ENCODE data around the gene ATRAID.
"Not testable (repeated sequence)": the region's sequence is repeated elsewhere in the genome, so short reads cannot be mapped to it uniquely, and the experiment has no call there.

Gene ATRAID, protein sequence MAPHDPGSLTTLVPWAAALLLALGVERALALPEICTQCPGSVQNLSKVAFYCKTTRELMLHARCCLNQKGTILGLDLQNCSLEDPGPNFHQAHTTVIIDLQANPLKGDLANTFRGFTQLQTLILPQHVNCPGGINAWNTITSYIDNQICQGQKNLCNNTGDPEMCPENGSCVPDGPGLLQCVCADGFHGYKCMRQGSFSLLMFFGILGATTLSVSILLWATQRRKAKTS

GRCh38 chr2:27211943-27212625, at the start of gene ATRAID, which contains the start of gene SLC5A6:
TSS of gene ATRAID (plus strand) at chr2:27212041. CDS start at chr2:27212369, 328 bp downstream.
TSS of gene SLC5A6 (minus strand) at chr2:27212268. CDS start at chr2:27207650, 4,618 bp downstream.
- peak within 1 kb of the TSS; percentile 98 for H3K4me3 Mint-ChIP-seq
- H3K4me1 Mint-ChIP-seq (ENCODE audit: low read depth): peaks cover 38% of the 10 kb centered on the region
- peak within 1 kb of the TSS; percentile 100 for H3K27ac Mint-ChIP-seq
- no peaks in the 10 kb centered on the region for H3K27me3 Mint-ChIP-seq (ENCODE audit: low read depth)
- peaks cover 21% of the 10 kb centered on the region for H3K36me3 Mint-ChIP-seq (ENCODE audit: low read depth)
- no peaks in the 10 kb centered on the region for H3K9me3 Mint-ChIP-seq

- no peaks in the 10 kb centered on the region for H3K4me1 Mint-ChIP-seq (ENCODE audit: low read depth)
- no peak overlapping the region for H3K27ac Mint-ChIP-seq
- no peak overlapping the region for H3K4me3 Mint-ChIP-seq
- H3K9me3 Mint-ChIP-seq: no peaks in the 10 kb centered on the region
- no peaks in the 10 kb centered on the region for H3K27me3 Mint-ChIP-seq (ENCODE audit: low read depth)
- no peaks in the 10 kb centered on the region for H3K36me3 Mint-ChIP-seq (ENCODE audit: low read depth)
Measured at GRCh38 chr2:27162151-27163121, 49.4 kb upstream of the ATRAID start.

- H3K4me1 Mint-ChIP-seq (ENCODE audit: low read depth): peaks cover 1% of the 10 kb centered on the region
- no peak overlapping the region for H3K4me3 Mint-ChIP-seq
- H3K27me3 Mint-ChIP-seq (ENCODE audit: low read depth): peaks cover 5% of the 10 kb centered on the region
- no peaks in the 10 kb centered on the region for H3K9me3 Mint-ChIP-seq
- H3K27ac Mint-ChIP-seq: no peak overlapping the region
- no peaks in the 10 kb centered on the region for H3K36me3 Mint-ChIP-seq (ENCODE audit: low read depth)
Measured at GRCh38 chr2:27164960-27165763, 46.7 kb upstream of the ATRAID start.

- Mint-ChIP-seq H3K4me3 (no peak overlapping the region), H3K27me3 (ENCODE audit: low read depth) (peaks cover 25% of the 10 kb centered on the region), H3K36me3 (ENCODE audit: low read depth) (no peaks in the 10 kb centered on the region), H3K4me1 (ENCODE audit: low read depth) (peaks cover 3% of the 10 kb centered on the region), H3K27ac (no peak overlapping the region), H3K9me3 (no peaks in the 10 kb centered on the region)
Measured at GRCh38 chr2:27170581-27171337, 41.1 kb upstream of the ATRAID start.

GRCh38 chr2:27171351-27171848, 40.4 kb upstream of the ATRAID start:
- H3K4me1 Mint-ChIP-seq (ENCODE audit: low read depth): peaks cover 3% of the 10 kb centered on the region
- no peaks in the 10 kb centered on the region for H3K36me3 Mint-ChIP-seq (ENCODE audit: low read depth)
- H3K27me3 Mint-ChIP-seq (ENCODE audit: low read depth): peaks cover 27% of the 10 kb centered on the region
- H3K4me3 Mint-ChIP-seq: no peak overlapping the region
- H3K27ac Mint-ChIP-seq: no peak overlapping the region
- H3K9me3 Mint-ChIP-seq: no peaks in the 10 kb centered on the region

GRCh38 chr2:27174638-27175037, 37.2 kb upstream of the ATRAID start:
- H3K4me1 Mint-ChIP-seq (ENCODE audit: low read depth): peaks cover 6% of the 10 kb centered on the region
- no peaks in the 10 kb centered on the region for H3K9me3 Mint-ChIP-seq
- no peak overlapping the region for H3K4me3 Mint-ChIP-seq
- no peak overlapping the region for H3K27ac Mint-ChIP-seq
- no peaks in the 10 kb centered on the region for H3K36me3 Mint-ChIP-seq (ENCODE audit: low read depth)
- peaks cover 43% of the 10 kb centered on the region for H3K27me3 Mint-ChIP-seq (ENCODE audit: low read depth)

DNA sequence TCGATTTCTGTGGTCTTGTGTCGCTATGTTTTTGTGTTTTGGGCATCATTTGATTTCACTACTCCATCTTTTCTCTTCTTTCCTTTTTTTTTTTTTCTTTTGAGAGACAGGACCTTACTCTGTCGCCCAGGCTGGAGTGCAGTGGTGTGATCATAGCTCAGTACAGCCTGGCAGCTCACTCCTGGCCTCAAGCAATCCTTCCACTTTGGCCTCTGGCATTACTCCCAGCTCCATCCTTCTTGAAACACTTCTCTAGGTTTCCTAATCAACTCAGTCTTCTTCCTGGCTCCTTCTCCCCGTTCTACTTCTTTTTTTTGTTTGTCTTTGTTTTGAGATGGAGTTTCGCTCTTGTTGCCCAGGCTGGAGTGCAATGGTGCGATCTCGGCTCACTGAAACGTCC, 36.5 kb upstream of the ATRAID start:
- Mint-ChIP-seq H3K36me3 (ENCODE audit: low read depth) (no peaks in the 10 kb centered on the region), H3K27me3 (ENCODE audit: low read depth) (peaks cover 39% of the 10 kb centered on the region), H3K4me1 (ENCODE audit: low read depth) (peaks cover 7% of the 10 kb centered on the region), H3K9me3 (no peaks in the 10 kb centered on the region), H3K27ac (no peak overlapping the region), H3K4me3 (no peak overlapping the region)

GRCh38 chr2:27175781-27176180, 36.1 kb upstream of the ATRAID start:
- not testable (repeated sequence) for H3K4me3 Mint-ChIP-seq; H3K4me1 Mint-ChIP-seq (ENCODE audit: low read depth)
- H3K27me3 Mint-ChIP-seq (ENCODE audit: low read depth): peaks cover 35% of the 10 kb centered on the region

GRCh38 chr2:27177441-27178351, 34.1 kb upstream of the ATRAID start:
- H3K36me3 Mint-ChIP-seq (ENCODE audit: low read depth): no peaks in the 10 kb centered on the region

More at GRCh38 chr2:27175781-27176180, 36.1 kb upstream of the ATRAID start:
- not testable (repeated sequence) for H3K36me3 Mint-ChIP-seq (ENCODE audit: low read depth); H3K27ac Mint-ChIP-seq; H3K9me3 Mint-ChIP-seq

GRCh38 chr2:27178469-27178868, 33.4 kb upstream of the ATRAID start:
- no peak overlapping the region for H3K27ac Mint-ChIP-seq
- H3K27me3 Mint-ChIP-seq (ENCODE audit: low read depth): peaks cover 30% of the 10 kb centered on the region

More at GRCh38 chr2:27177441-27178351, 34.1 kb upstream of the ATRAID start:
- no peak overlapping the region for H3K27ac Mint-ChIP-seq
- peaks cover 30% of the 10 kb centered on the region for H3K27me3 Mint-ChIP-seq (ENCODE audit: low read depth)
- H3K9me3 Mint-ChIP-seq: no peaks in the 10 kb centered on the region
- peaks cover 5% of the 10 kb centered on the region for H3K4me1 Mint-ChIP-seq (ENCODE audit: low read depth)
- H3K4me3 Mint-ChIP-seq: no peak overlapping the region

GRCh38 chr2:27179344-27180000, 32.4 kb upstream of the ATRAID start:
- Mint-ChIP-seq H3K4me3 (no peak overlapping the region), H3K36me3 (ENCODE audit: low read depth) (no peaks in the 10 kb centered on the region), H3K4me1 (ENCODE audit: low read depth) (peaks cover 8% of the 10 kb centered on the region), H3K27me3 (ENCODE audit: low read depth) (peaks cover 32% of the 10 kb centered on the region), H3K27ac (no peak overlapping the region), H3K9me3 (no peaks in the 10 kb centered on the region)

More at GRCh38 chr2:27178469-27178868, 33.4 kb upstream of the ATRAID start:
- H3K9me3 Mint-ChIP-seq: no peaks in the 10 kb centered on the region
- peaks cover 5% of the 10 kb centered on the region for H3K4me1 Mint-ChIP-seq (ENCODE audit: low read depth)
- no peak overlapping the region for H3K4me3 Mint-ChIP-seq
- no peaks in the 10 kb centered on the region for H3K36me3 Mint-ChIP-seq (ENCODE audit: low read depth)

- Mint-ChIP-seq H3K27ac (no peak overlapping the region), H3K4me1 (ENCODE audit: low read depth) (peaks cover 8% of the 10 kb centered on the region), H3K9me3 (no peaks in the 10 kb centered on the region), H3K36me3 (ENCODE audit: low read depth) (no peaks in the 10 kb centered on the region), H3K27me3 (ENCODE audit: low read depth) (peaks cover 28% of the 10 kb centered on the region), H3K4me3 (no peak overlapping the region)
Measured at GRCh38 chr2:27182346-27182745, 29.5 kb upstream of the ATRAID start.
